Neural cell (in vitro differentiated cells): ENCODE measurements around the gene CPXM2.

ENCODE experiments used
- CTCF ChIP-seq: fragments of 450-650 bp; IDR thresholded peaks from 2 replicates; pipeline ENCODE4 v1.5.1; 2014; ENCODE audit warnings: antibody characterized with exemption, mild to moderate bottlenecking, moderate library complexity; ENCODE audit not compliant: poor library complexity, severe bottlenecking
- EP300 ChIP-seq: fragments of 450-650 bp; conservative IDR thresholded peaks from 2 replicates; pipeline ENCODE4 v1.6.1; 2014; ENCODE audit warnings: antibody characterized with exemption, mild to moderate bottlenecking, moderate library complexity; ENCODE audit not compliant: poor library complexity, severe bottlenecking
- EZH2 ChIP-seq: fragments of 200-600, 300-800 bp; shearing (Covaris generic), sonication (generic); IDR thresholded peaks from 2 replicates; pipeline ENCODE4 v1.6.1; 2014; ENCODE audit warnings: antibody characterized with exemption, low read length, borderline replicate concordance, mild to moderate bottlenecking; ENCODE audit not compliant: insufficient read depth, poor library complexity, severe bottlenecking
- MXI1 ChIP-seq: fragments of 450-650 bp; conservative IDR thresholded peaks from 2 replicates; pipeline ENCODE4 v1.6.1; 2014; ENCODE audit warnings: antibody characterized with exemption, mild to moderate bottlenecking; ENCODE audit not compliant: poor library complexity, severe bottlenecking
- POLR2AphosphoS5 ChIP-seq: IDR thresholded peaks from 2 replicates; pipeline ENCODE4 v1.6.1; 2012
- REST ChIP-seq: IDR thresholded peaks from 2 replicates; pipeline ENCODE4 v1.6.1; 2012; ENCODE audit warnings: borderline replicate concordance
- SMC3 ChIP-seq: fragments of 450-650 bp; conservative IDR thresholded peaks from 2 replicates; pipeline ENCODE4 v1.6.1; 2014; ENCODE audit warnings: antibody characterized with exemption, mild to moderate bottlenecking, moderate library complexity; ENCODE audit not compliant: poor library complexity
- TAF1 ChIP-seq: IDR thresholded peaks from 2 replicates; pipeline ENCODE4 v1.6.1; 2012; ENCODE audit warnings: low read depth

GRCh38 chr10:123797813-123798212 is 93.8 kb downstream of the CPXM2 start:
- TF ChIP-seq CTCF (no peak), POLR2AphosphoS5 (no peak), TAF1 (no peak), MXI1 (no peak), REST (no peak), EZH2 (no peak), SMC3 (no peak), EP300 (no peak)
